SH-SY5Y (cell line): ENCODE measurements around the gene PIEZO2.

Source experiments
- GATA2 ChIP-seq: IDR thresholded peaks from 2 replicates; pipeline ENCODE4 v1.6.1; 2011; ENCODE audit warnings: mild to moderate bottlenecking, low read depth, low read length
- GATA3 ChIP-seq: IDR thresholded peaks from 2 replicates; pipeline ENCODE4 v1.6.1; 2011; ENCODE audit warnings: low read depth, mild to moderate bottlenecking, low read length, moderate library complexity

DNA sequence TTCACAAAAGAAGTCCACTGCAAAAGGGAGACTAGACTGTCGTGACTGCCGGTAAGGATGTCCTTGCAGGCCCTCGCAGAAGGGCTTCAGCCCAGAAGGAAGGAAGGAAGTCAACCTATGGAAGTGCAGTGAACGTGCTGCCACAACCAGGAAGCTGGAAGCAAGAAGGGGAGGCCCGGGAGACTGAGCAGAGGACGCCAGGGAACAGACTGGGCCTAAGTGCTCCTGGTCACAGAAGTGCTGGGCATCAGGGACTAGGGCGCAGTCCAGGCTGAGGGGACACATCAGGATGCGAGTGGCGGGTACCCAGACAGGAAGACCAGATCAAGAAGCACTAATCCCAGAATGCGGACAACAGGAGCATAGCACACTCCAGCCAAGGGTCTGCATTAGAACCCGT lies 78.8 kb downstream of the PIEZO2 start:
- no peak for TF ChIP-seq GATA2
- TF ChIP-seq GATA3, result no peak
